ENCODE measurements around the gene TALDO1.

- TF ChIP-seq CTCF (IDR thresholded peaks at IDR 0.05) = no peak
- TF ChIP-seq POLR2A (IDR thresholded peaks at IDR 0.05) = no peak
Measured at GRCh38 chr11:697811-698311, 49.4 kb upstream of the TALDO1 start.
